ENCODE data around the gene ZGPAT.

- TF ChIP-seq EZH2 (IDR thresholded peaks at IDR 0.05; ENCODE audit: borderline replicate concordance, insufficient read depth, low read length, poor library complexity, severe bottlenecking) (no peak), CTCF (IDR thresholded peaks at IDR 0.05; ENCODE audit: poor library complexity, severe bottlenecking) (no peak), POLR2AphosphoS5 (IDR thresholded peaks at IDR 0.05) (no peak), REST (IDR thresholded peaks at IDR 0.05; ENCODE audit: borderline replicate concordance) (no peak), SMC3 (conservative IDR thresholded peaks at IDR 0.05; ENCODE audit: poor library complexity) (no peak), EP300 (conservative IDR thresholded peaks at IDR 0.05; ENCODE audit: poor library complexity, severe bottlenecking) (no peak), MXI1 (conservative IDR thresholded peaks at IDR 0.05; ENCODE audit: poor library complexity, severe bottlenecking) (no peak)
Observed at GRCh38 chr20:63685269-63686026, 22.4 kb upstream of the ZGPAT start.
